DMS 273 (cell line): ENCODE measurements around the gene CHST15.

Experiments used
- DNase-seq: peaks from one replicate; lab custom pipeline; 2025; ENCODE audit not compliant: unreplicated experiment; lab: John Stamatoyannopoulos, UW

Gene CHST15

DNA sequence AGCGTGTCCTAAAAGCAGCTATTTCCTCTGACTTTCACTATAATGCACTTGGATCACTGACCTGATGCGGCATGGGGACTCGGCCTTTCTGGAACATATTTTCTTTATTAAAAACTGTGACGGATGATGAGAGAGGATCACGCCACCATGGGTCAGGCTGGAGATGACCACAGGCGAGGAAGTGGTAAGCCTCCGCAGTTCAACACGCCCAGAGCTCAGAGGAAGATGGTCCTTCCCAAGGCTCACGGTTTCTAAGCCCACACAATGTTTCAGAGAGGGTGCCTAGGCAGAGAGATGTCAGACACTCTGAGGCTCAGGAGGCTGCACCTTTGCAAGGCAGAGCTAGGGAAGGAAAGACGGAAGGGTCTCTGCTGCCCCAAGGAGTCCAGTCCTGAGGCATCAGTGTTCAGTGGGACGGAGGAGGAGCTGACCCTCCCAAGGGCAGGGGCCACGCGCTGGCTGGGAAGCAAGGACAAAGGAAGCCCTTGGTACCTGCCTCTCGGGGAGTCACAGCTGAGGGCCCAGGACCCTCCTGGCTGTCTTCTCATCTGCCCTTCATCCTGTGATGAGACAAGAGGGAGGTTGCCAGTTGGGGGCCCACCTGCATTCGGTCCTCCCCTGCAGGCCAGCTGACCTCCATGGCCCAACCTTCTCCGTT, 9.5 kb downstream of the CHST15 start:
- no peak for DNase-seq

DNA sequence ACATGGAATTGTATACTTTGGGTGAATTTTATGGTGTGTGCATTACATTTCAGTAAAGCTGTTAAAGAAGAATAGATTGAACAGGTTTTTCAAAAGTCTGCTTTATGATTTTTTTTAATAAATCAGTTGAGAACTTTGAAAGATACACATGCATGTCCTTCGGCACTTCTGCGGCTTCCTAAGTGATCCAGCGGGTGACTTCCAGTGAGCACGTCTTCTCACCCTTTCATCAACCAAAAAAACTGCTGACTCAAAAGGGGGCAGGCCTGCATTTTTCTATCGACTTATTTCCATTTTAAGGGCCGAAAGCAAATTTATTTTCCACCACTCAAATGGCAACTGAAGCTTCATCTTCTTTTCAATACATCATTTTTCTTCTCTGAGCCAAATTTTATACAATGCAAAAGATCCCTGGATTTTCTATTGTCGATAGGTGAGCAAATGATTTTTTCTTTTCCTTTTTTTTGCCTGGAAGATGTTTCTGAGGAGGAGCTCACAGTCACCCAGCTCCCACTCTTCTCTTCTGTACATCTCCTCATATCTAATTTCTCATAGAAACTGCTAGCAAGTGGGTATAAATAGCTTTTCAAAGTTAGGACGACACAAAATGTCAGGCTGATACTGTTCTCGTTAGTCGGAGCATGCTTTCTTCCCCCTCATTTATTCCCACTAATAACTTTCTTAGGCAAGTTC, 10.2 kb downstream of the CHST15 start:
- no peak for DNase-seq

DNA sequence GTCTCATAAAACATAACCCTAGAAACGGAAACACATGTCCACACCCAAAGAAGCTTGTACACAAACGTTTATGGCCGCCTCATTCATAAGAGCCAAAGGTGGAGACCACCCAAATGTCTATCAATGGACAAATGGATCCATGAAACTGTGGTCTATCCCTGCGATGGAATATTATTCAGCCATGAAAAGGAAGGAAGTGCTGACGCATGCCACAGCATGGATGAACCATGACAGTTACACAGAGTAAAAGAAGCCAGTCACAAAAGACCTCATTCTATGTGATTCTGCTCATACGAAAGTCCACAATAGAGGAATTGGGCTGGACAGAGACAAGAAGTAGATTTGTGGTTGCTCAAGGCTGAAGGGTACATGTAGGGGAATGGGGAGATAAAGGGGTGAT, 10.8 kb downstream of the CHST15 start:
- DNase-seq, result no peak

GRCh38 chr10:124081547-124082140, 11.8 kb downstream of the CHST15 start:
- no peak for DNase-seq

GRCh38 chr10:124079864-124080263, 13.5 kb downstream of the CHST15 start:
- DNase-seq, result no peak

- DNase-seq, result no peak
Measured at GRCh38 chr10:124078714-124079113, 14.7 kb downstream of the CHST15 start.

- no peak for DNase-seq
Measured at GRCh38 chr10:124078028-124078427, 15.4 kb downstream of the CHST15 start.

- DNase-seq, result no peak
Measured at GRCh38 chr10:124077208-124077993, 16.0 kb downstream of the CHST15 start.

DNA sequence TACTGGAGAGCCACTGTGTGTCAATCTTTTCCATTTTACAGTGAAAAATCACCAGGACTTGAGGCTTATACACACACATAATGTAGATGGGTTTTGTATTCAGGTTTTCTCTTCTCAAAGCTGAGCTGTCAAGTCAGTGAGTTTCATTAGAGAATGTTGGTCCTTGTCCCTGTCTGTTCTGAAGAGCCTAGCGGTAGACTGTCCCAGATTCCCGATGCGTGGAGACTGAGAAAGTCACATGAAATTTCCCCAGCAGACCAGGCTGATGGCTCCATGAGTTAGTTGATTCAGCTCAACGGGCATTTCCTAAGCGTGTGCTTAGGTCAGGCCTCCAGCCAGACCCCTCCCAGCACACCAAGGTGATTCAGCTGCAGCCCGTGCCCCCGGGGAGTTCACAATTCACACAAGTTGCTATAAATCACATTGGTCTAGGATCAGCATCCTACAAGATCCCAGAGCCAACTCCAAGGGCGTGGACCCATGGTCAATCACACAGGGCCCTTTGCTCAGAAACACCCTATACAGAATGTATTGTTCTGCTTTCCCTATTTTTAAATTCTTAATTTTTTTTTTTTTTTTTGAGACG, 17.2 kb downstream of the CHST15 start:
- DNase-seq, result no peak

DNA sequence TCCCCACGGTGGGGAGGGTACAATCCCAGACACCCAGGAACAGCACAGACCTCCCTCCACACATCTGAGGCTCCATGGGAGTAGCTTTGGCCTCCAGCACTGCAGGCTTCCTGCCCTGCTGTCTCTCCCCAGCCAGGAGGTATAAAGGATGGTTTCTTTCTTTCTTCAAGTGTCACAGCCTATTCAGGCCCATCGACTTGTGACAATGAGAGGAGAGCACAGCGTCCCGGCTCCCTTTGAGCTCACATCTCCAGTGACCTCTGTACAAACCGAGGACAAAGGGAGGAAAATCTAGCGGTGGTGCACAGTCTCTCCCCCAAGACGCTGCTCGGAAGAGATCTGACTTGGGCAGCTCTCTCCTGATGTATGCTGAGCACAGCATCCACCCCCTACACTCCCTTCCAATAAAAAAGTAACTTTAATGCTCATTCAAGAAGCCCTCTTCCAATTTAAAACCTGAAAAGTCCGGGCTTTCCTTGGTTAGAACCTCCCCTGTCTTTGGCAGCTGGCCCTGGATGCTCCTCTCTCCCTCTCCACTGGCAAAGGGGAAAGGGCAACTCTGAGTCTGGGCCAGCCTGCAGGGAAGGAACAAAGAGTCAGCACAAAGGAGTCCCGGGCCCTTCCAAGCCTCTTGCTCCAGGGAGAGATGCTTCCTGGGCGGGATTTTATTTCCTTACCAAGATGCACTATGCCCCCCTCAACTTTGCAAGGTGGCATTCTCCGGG, 18.0 kb downstream of the CHST15 start:
- no peak for DNase-seq

- DNase-seq, result no peak
Measured at GRCh38 chr10:124074501-124075109, 18.8 kb downstream of the CHST15 start.

DNA sequence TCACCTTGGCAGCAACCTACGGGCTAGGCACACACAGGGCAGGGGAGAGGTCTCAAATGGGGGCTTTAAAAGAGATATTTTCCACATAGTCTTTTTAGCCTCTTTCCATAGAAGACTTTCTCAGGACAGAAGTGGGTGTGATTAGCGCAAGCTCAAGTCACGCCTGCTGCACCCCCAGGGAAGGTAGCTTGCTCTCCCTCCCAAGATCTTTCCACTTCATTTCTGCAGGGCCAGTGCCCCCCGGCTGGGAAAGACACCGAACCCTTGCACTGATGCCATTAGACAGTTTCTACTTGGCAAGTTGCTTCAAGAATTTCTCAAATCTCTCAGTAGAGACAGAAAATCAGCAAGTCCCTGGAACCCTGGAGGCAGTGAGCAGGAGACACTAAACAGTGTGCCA, 19.4 kb downstream of the CHST15 start:
- DNase-seq, result no peak

DNA sequence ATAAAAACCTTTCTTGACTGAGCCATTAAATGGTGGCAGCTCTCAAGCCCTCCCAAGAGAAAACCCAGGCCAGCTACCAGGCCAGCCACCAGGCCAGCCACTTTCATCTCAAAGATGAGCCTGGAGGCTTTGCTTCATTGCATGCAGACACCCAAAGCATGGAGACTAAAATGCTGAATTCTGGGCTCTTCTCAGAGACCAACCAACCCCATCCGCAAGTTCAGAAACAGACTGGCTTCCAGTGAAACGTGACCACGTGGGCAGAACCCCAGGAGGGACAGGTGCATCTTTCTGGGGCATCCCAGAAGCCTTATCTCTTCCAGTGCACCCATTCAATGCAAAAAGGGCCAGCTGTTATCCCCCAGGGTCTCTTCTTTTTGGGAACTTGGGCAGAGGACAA, 20.9 kb downstream of the CHST15 start:
- DNase-seq, result no peak

- DNase-seq, result no peak
Measured at GRCh38 chr10:124072106-124072505, 21.3 kb downstream of the CHST15 start.

- DNase-seq, result no peak
Measured at GRCh38 chr10:124071141-124071540, 22.3 kb downstream of the CHST15 start.

DNA sequence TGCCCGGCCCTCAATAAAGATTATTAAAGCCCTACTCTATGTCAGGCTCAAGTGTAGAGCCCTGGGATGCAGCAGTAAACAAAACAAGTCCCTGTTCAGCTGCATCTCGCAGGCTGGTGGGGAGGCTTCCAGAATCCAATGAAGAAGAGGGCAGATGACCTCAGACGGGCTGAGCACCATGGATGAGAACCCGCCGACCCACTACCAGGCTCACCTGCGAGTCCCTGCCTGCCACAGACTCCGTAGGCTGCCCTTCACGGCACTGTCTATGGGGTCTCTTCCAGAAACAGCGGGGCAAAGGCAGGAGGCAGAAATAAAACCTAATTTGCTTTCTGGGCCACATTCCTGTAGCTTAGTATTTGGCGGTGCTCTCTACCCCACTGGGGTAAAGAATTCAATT, 22.7 kb downstream of the CHST15 start:
- no peak for DNase-seq

GRCh38 chr10:124069341-124070264, 23.8 kb downstream of the CHST15 start:
- DNase-seq, result no peak

DNA sequence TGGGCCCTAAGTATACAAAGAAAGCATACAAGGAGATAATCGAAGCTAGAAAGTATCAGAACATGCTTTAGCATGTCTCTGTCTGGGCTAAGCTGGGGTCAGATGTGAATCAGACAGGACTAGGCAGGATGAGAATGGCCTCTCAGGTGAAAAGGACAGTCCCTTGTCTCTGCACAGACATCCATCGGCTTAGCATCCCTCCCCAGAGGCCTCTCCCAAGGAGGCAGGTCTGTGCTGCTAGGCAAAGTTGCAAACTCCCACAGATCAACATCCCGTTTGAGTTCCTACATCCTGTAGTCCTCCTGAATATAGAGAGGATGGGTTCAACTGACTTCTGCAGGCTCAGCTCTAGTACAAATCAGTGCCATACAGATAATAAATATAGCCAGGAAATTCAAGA, 24.5 kb downstream of the CHST15 start:
- DNase-seq, result no peak

GRCh38 chr10:124067825-124068400, 25.5 kb downstream of the CHST15 start:
- no peak for DNase-seq
